Measurements from ENCODE around the gene KCNE3.
A peak's percentile ranks its signal among the peaks of the same experiment; 100 is the strongest.

KCNE3 gene, protein sequence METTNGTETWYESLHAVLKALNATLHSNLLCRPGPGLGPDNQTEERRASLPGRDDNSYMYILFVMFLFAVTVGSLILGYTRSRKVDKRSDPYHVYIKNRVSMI

GRCh38 chr11:74466916-74467885 lies at the start of gene KCNE3:
Gene KCNE3 (minus strand): TSS chr11:74467549. CDS start chr11:74457563, 9,986 bp downstream.
- no peak for DNase-seq (ENCODE audit: low read depth)

- no peak for DNase-seq (ENCODE audit: low read depth)
These were observed 40.2 kb upstream of the KCNE3 start for GRCh38 chr11:74507582-74507981.

- DNase-seq (ENCODE audit: low read depth), result no peak
These were observed 39.5 kb upstream of the KCNE3 start for GRCh38 chr11:74506823-74507222.

- DNase-seq (ENCODE audit: low read depth), result no peak
These were observed 38.6 kb upstream of the KCNE3 start for GRCh38 chr11:74505911-74506310.

DNA sequence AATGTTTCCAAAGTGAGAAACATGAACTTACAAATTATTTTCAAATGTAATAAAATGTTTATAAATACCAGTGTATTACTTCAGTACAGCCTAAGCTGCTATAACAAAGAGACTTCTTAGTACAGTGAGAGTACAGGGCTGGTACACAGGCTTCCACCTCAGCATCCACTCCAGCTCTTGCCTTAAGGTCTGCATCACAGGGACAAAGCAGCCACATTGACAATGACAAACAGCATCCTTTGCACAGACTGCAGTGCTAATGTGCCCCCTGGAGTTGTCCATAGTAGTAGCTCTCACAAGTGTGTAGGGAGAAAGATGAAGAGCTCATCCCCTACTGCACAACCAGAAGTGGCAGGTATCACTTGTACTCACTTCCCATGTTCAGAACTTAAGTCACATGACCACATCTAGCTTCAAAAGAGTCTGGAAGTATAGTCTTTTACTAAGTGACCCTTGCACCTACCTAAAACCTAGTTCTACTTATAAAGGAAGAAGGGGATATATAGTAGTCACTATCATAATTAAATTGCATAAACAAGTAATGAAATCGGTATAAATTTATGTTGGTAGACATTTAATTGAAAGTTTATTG lies 36.8 kb upstream of the KCNE3 start:
- DNase-seq (ENCODE audit: low read depth), result no peak

DNA sequence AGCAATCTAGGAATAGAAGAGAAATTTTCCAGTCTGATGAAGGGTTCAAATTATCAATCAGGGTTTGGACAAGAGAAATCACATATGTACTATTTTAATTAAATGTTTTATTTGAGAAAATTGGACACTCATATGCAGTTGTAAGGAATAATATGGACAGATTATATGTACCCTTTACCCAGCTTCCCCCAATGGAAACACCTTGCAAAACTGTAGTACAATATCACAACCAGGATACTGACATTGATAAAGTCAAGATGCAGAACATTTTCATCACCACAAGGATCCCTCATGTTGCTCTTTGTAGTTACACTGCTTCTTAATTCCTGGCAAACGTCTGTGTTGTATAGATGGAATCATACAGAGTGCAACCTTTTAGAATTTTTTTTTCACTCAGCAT lies 27.6 kb upstream of the KCNE3 start:
- DNase-seq (ENCODE audit: low read depth), result no peak

- peak; percentile 13 for DNase-seq (ENCODE audit: low read depth)
These were observed 26.7 kb upstream of the KCNE3 start for GRCh38 chr11:74493791-74494630.

DNA sequence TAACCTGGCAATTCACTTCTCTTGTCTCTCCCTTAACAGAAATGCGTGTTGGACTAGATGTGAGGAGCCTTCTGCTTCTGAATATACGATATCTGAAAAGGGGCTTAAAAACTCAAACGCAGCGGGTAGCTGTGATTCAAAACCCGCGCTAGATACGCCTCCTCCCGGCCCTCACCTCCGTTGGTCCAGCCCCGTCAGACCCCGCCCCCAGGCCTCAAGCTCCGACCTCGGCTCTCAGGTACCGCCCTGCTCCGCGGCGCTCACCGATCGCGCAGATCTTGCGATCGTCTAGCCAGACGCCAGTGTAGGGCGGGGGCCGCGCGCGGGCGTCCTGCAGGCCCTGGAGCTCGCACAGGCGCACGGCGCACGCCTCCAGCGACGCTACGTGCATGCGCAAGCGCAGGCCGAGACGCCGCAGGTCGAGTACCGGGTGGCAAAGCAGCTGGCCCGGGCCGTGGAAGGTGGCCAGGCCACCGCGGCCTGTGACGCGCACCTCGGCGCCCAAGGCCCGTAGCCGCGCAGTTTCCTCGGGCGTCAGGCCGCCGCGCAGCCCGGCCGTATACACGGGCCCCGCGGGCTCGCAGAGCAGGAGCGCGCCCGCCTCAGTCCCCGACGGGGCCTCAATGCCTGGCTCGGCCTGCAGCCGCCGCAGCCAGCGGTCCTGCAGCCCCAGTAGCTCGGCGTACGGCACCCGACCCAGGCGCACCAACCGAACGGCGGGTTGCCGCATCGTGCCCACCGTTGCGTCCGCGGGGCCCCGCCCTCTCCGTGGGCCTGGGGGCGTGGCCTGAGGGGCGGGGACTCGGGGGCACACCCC lies 25.8 kb upstream of the KCNE3 start, which contains the start of gene LIPT2:
TSS of gene LIPT2 (minus strand) at position 751 of the 817 bp plus-strand sequence. CDS start at position 730, 21 bp downstream.
- peak; percentile 80 for DNase-seq (ENCODE audit: low read depth)

DNA sequence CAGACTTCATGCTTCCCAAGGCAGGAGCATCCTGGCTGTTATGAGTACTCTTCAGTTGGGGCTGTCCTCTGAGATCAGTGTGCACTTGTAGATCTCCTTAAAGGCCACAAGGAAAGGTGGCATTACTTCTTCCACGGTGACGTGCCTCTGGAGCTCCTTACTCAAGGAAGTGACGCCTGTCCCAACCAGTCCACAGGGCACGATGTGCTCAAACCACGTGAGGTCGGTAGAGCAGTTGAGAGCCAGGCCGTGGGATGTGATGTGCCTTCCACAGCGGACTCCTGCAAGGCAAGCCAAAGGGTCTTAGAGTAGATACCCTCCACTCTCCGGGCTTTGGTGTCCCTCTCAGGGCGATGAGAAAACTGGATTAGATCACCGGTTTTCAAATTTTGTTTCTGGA lies 24.7 kb upstream of the KCNE3 start:
- DNase-seq (ENCODE audit: low read depth), result no peak

- no peak for DNase-seq (ENCODE audit: low read depth)
These were observed 23.6 kb upstream of the KCNE3 start for GRCh38 chr11:74490941-74491340.

DNA sequence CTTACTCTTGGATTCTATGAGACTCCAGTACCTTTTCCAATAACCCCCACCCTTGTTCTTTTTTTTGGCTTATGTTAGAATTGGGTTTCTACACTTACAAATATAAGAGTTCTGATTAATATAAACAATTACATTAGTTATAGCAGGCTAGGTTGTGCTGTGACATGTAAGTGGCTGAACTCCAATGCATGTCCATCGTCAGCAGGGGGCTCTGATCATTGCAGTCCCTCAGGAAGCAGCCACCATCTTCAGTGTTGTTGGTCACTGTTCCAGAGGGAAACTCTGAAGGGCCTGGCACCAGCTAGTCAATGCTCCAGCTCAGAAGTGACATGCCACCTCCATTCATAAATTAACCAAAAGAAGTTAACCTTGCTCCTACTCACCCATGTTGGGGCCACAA lies 20.5 kb upstream of the KCNE3 start:
- DNase-seq (ENCODE audit: low read depth), result no peak

DNA sequence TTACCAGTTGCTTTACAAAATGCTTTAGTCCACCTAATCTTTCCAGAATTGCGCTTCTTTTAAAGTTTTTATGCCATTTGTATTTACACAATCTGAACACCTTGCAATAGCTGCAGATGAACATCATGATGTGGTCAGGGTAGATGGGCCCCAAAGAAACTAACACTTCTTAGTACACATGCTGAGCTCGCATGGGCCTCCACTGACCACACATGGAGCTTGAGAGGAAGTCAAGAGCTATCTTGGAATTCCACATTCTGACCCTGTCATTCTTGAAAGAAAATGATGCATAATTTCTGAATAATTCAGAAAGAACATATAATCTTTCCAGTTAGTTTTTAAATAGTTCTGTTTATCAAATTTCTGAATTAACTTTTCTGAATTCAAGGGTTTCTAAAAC lies 18.5 kb upstream of the KCNE3 start:
- DNase-seq (ENCODE audit: low read depth), result no peak

GRCh38 chr11:74480688-74481417 lies 13.5 kb upstream of the KCNE3 start:
- no peak for DNase-seq (ENCODE audit: low read depth)

DNA sequence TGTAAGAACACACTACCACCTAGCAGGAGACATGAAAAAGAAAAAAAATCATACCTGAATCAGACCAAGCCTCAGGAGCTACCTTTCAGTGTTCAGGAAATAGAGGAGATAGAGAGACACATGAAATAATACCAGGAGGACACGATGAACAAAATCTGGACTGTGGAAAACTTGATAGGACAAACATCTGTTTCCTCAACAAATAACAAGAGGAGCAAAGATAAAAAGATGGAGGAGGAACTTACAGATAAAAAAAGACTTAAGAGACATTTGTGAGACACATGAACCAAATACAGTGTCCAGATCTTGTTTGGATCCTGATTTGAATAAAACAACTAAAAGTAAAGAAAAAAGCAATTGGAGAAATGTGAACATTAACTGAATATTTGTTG lies 12.4 kb upstream of the KCNE3 start:
- no peak for DNase-seq (ENCODE audit: low read depth)

DNA sequence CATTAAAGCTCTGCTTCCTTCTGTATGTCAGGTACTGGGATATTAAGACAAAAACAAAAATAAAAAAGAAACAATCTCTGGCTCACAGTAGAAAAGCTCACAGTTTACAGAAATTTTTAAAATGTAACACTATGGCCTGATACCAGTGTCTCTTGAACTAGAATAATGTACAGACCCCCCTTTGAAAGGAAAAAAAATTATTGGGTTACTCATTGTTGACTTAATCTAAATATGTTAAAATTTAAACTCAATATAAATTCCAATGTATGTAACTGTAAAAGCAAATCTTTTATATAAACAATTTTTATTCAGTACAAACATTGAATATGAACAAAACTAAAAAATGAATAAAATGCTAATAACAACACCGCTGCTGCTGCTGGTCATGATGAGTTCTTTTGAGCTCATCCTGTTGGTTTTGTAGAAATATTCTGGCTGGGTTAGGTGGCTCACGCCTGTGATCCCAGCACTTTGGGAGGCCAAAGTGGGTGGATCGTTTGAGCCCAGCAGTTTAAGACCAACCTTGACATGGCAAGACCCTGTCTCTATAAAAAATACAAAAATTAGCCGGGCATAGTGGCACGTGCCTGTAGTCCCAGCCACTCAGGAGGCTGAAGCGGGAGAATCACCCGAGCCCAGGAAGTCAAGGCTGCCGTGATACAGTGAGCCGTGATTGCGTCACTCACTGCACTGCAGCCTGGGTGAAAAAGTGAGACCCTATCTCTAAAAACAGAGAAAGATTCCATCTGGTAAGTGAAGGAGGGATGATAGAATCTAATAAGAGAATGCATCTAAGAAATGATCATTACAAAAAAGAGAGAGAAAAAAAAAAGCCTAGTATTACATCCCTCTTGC lies 11.8 kb upstream of the KCNE3 start:
- DNase-seq (ENCODE audit: low read depth), result no peak

- DNase-seq (ENCODE audit: low read depth), result no peak
These were observed 9.2 kb upstream of the KCNE3 start for GRCh38 chr11:74476536-74476935.

GRCh38 chr11:74474316-74474715 lies 7.0 kb upstream of the KCNE3 start:
- no peak for DNase-seq (ENCODE audit: low read depth)

GRCh38 chr11:74473382-74474173 lies 6.2 kb upstream of the KCNE3 start:
- no peak for DNase-seq (ENCODE audit: low read depth)

Measured in non-pigmented ciliary epithelial cell (primary cell).